ENCODE data around the gene PFDN1. TPM values are rescaled to one million over a fixed set of nuclear protein-coding genes. Genes with fewer than 3 reads are reported as not detected.

The PFDN1 gene
- polyA plus RNA-seq, 1 donor (not counting 4 experiments of a cell fraction or from before 2014, with no cell fraction given): 79.0 TPM

DNA sequence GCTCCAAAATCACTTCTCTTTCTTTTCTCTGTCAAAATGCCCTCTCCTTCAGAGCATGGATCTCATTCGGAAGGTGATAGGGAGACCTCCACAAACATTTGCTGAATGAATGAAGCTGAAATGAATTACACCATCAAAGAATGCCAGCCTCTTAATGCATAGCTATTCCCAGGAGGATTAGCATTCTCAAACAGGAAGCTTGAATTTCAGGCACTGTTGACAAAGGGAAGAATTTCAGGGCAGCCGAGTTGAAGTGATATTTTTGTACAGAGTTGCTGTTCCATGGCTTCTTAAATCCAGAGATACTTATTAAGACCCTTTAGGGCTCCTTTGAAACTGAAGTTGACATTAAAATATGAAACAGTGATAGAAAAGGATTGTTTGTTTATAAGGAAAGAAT is 24.7 kb upstream of the PFDN1 start:
- no peak for FAIRE-seq

DNA sequence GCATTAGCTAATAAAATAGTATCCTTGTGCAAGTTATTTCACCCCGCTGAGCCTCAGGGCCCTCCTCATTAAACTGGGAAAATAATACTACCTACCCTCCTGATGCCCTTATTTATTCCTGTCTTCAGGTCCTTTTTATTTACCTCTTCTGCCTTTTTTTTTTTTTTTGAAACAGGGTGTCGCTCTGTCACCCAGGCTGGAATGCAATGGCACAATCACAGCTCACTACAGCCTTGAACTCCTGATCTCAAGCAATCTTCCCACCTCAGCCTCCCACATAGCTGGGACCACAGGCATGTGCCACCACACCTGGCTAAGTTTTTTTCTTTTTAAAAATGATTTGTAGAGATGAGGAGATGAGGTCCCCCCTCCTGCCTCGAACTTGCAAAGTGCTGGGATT is 22.6 kb upstream of the PFDN1 start:
- DNase-seq (ENCODE audit: low read depth, low spot score) (no peak), FAIRE-seq (no peak)
- no peak overlapping the region for H3K4me2 ChIP-seq (ENCODE audit: control insufficient read depth, extremely low read depth, insufficient read depth, low read depth, low read length)
- H3K9me3 ChIP-seq (ENCODE audit: control insufficient read depth, low read depth, low read length): no peaks in the 10 kb centered on the region
- H3K27ac ChIP-seq (ENCODE audit: control insufficient read depth, insufficient read depth, low read length): no peak overlapping the region
- no peak overlapping the region for H2AFZ ChIP-seq (ENCODE audit: control insufficient read depth, low read length)
- H3K9ac ChIP-seq (ENCODE audit: control insufficient read depth, extremely low read depth, insufficient read depth, low read length): no peak overlapping the region
- no peaks in the 10 kb centered on the region for H3K36me3 ChIP-seq (ENCODE audit: control insufficient read depth in 2 of 2, extremely low read depth in 1 of 2, insufficient read depth in 2 of 2, low read length in 2 of 2)
- H3K4me1 ChIP-seq (ENCODE audit: control insufficient read depth, extremely low read depth, insufficient read depth, low read length): peaks cover 29% of the 10 kb centered on the region
- H3K27me3 ChIP-seq (ENCODE audit: control insufficient read depth, extremely low read depth, insufficient read depth, low read length): no peaks in the 10 kb centered on the region
- no peak overlapping the region for H3K4me3 ChIP-seq (ENCODE audit: control insufficient read depth in 2 of 3, extremely low read depth in 1 of 3, insufficient read depth in 2 of 3, low read depth in 1 of 3, low read length in 3 of 3)
- TF ChIP-seq EZH2 (IDR thresholded peaks at IDR 0.05; ENCODE audit: low read length): no peak
- TF ChIP-seq, protein P1, sequence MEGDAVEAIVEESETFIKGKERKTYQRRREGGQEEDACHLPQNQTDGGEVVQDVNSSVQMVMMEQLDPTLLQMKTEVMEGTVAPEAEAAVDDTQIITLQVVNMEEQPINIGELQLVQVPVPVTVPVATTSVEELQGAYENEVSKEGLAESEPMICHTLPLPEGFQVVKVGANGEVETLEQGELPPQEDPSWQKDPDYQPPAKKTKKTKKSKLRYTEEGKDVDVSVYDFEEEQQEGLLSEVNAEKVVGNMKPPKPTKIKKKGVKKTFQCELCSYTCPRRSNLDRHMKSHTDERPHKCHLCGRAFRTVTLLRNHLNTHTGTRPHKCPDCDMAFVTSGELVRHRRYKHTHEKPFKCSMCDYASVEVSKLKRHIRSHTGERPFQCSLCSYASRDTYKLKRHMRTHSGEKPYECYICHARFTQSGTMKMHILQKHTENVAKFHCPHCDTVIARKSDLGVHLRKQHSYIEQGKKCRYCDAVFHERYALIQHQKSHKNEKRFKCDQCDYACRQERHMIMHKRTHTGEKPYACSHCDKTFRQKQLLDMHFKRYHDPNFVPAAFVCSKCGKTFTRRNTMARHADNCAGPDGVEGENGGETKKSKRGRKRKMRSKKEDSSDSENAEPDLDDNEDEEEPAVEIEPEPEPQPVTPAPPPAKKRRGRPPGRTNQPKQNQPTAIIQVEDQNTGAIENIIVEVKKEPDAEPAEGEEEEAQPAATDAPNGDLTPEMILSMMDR (optimal IDR thresholded peaks at IDR 0.05 in 1 of 3, IDR thresholded peaks at IDR 0.05 in 1 of 3, conservative IDR thresholded peaks at IDR 0.05 in 1 of 3; ENCODE audit: extremely low read depth in 1 of 3, insufficient read depth in 2 of 3, low read length in 3 of 3): no peak
- dilution Hi-C loops (cut with MboI; ENCODE audit: extremely low pct_ligation_motif_present, low sequenced_read_pairs): no loop called here
- no peaks in the 10 kb centered on the region for H4K20me1 ChIP-seq (ENCODE audit: control insufficient read depth, extremely low read depth, insufficient read depth, low read length)
- H3K9me1 ChIP-seq (ENCODE audit: control insufficient read depth, extremely low read depth, insufficient read depth, low read length): no peaks in the 10 kb centered on the region
- H3K79me2 ChIP-seq (ENCODE audit: control insufficient read depth, insufficient read depth, low read length): no peaks in the 10 kb centered on the region

More for the DNA sequence above, 24.7 kb upstream of the PFDN1 start:
- Histone ChIP-seq H3K9ac (ENCODE audit: control insufficient read depth, extremely low read depth, insufficient read depth, low read length) (no peak overlapping the region), H3K27ac (ENCODE audit: control insufficient read depth, insufficient read depth, low read length) (no peak overlapping the region), H4K20me1 (ENCODE audit: control insufficient read depth, extremely low read depth, insufficient read depth, low read length) (no peaks in the 10 kb centered on the region), H3K36me3 (ENCODE audit: control insufficient read depth in 2 of 2, extremely low read depth in 1 of 2, insufficient read depth in 2 of 2, low read length in 2 of 2) (peaks cover 0 to 5% of the 10 kb centered on the region in 2 experiments), H3K4me2 (ENCODE audit: control insufficient read depth, extremely low read depth, insufficient read depth, low read depth, low read length) (no peak overlapping the region), H2AFZ (ENCODE audit: control insufficient read depth, low read length) (no peak overlapping the region), H3K9me3 (ENCODE audit: control insufficient read depth, low read depth, low read length) (no peaks in the 10 kb centered on the region), H3K4me1 (ENCODE audit: control insufficient read depth, extremely low read depth, insufficient read depth, low read length) (peaks cover 20% of the 10 kb centered on the region), H3K4me3 (ENCODE audit: control insufficient read depth in 2 of 3, extremely low read depth in 1 of 3, insufficient read depth in 2 of 3, low read depth in 1 of 3, low read length in 3 of 3) (no peak overlapping the region), H3K9me1 (ENCODE audit: control insufficient read depth, extremely low read depth, insufficient read depth, low read length) (no peaks in the 10 kb centered on the region), H3K79me2 (ENCODE audit: control insufficient read depth, insufficient read depth, low read length) (no peaks in the 10 kb centered on the region), H3K27me3 (ENCODE audit: control insufficient read depth, extremely low read depth, insufficient read depth, low read length) (no peaks in the 10 kb centered on the region)
- no peak for TF ChIP-seq EZH2 (IDR thresholded peaks at IDR 0.05; ENCODE audit: low read length)
- TF ChIP-seq, protein P1 (optimal IDR thresholded peaks at IDR 0.05 in 1 of 3, IDR thresholded peaks at IDR 0.05 in 1 of 3, conservative IDR thresholded peaks at IDR 0.05 in 1 of 3; ENCODE audit: extremely low read depth in 1 of 3, insufficient read depth in 2 of 3, low read length in 3 of 3): no peak
- DNase-seq (ENCODE audit: low read depth, low spot score): no peak
- dilution Hi-C loops (cut with MboI; ENCODE audit: extremely low pct_ligation_motif_present, low sequenced_read_pairs): no loop called here

All from keratinocyte (primary cell).